Measurements from ENCODE around the gene ACSM4. TPM values are rescaled to one million over a fixed set of nuclear protein-coding genes. Genes with fewer than 3 reads are reported as not detected.
"Not testable (repeated sequence)": the region's sequence is repeated elsewhere in the genome, so short reads cannot be mapped to it uniquely, and the experiment has no call there.

The ACSM4 gene
- polyA plus RNA-seq, 2 donors = not detected

DNA sequence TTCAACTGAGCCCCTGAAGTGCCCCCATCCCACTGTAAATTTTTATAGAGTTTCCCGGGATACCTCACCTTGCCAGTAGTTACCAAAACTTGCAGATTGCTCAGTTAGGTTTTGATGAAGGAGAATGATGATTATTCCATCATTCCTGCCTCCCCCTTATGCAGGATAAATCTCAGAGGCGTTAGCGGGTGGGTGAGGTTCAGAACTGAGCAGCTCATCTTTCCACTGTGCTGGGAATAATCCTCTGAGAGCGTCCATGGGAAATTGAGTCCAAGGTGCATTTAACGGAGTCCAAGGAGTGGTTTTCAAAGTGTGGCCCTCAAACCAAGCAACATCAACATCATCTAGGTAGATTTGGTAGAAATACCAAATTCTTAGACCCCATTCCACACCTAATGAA is 18.7 kb downstream of the ACSM4 start:
- no peaks in the 10 kb centered on the region for H3K27me3 ChIP-seq (ENCODE audit: control insufficient read depth in 1 of 2, insufficient read depth in 2 of 2, low read length in 2 of 2)
- H3K4me3 ChIP-seq (ENCODE audit: low read depth in 1 of 2, low read length in 2 of 2) = no peak overlapping the region
- H3K27ac ChIP-seq (ENCODE audit: low read depth in 2 of 2, low read length in 1 of 2) = no peak overlapping the region
- no peaks in the 10 kb centered on the region for H3K9me3 ChIP-seq (ENCODE audit: control insufficient read depth in 2 of 2, insufficient read depth in 1 of 2, low read depth in 1 of 2, low read length in 1 of 2)
- WGBS, 2 donors = 83 to 86% methylated on average over 5 of the region's 5 CpGs
- H3K36me3 ChIP-seq (ENCODE audit: control insufficient read depth in 2 of 2, insufficient read depth in 2 of 2, low read length in 1 of 2) = no peaks in the 10 kb centered on the region
- H3K4me1 ChIP-seq (ENCODE audit: control insufficient read depth in 2 of 2, insufficient read depth in 2 of 2, low read length in 1 of 2) = no peaks in the 10 kb centered on the region

DNA sequence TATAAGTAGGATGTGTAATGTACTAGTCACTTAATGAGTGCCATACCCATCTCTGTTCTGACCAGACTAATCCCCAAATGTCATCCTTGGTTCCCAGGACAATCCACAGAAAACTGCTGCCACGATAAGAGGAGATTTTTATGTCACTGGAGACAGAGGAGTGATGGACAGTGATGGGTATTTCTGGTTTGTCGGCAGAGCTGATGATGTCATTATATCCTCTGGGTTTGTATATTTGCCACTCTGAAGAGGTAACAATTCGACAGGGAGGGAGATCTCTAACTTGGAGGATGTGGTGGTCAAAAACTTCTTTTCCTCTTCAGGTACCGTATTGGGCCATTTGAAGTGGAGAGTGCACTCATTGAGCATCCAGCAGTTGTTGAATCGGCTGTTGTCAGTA is 20.3 kb downstream of the ACSM4 start:
- 78 to 83% methylated on average over 5 of the region's 5 CpGs for WGBS, 2 donors
- Histone ChIP-seq H3K4me3 (ENCODE audit: low read depth in 1 of 2, low read length in 2 of 2) (no peak overlapping the region), H3K27ac (ENCODE audit: low read depth in 2 of 2, low read length in 1 of 2) (no peak overlapping the region), H3K27me3 (ENCODE audit: control insufficient read depth in 1 of 2, insufficient read depth in 2 of 2, low read length in 2 of 2) (no peaks in the 10 kb centered on the region), H3K36me3 (ENCODE audit: control insufficient read depth in 2 of 2, insufficient read depth in 2 of 2, low read length in 1 of 2) (no peaks in the 10 kb centered on the region), H3K4me1 (ENCODE audit: control insufficient read depth in 2 of 2, insufficient read depth in 2 of 2, low read length in 1 of 2) (no peaks in the 10 kb centered on the region), H3K9me3 (ENCODE audit: control insufficient read depth in 2 of 2, insufficient read depth in 1 of 2, low read depth in 1 of 2, low read length in 1 of 2) (no peaks in the 10 kb centered on the region)

DNA sequence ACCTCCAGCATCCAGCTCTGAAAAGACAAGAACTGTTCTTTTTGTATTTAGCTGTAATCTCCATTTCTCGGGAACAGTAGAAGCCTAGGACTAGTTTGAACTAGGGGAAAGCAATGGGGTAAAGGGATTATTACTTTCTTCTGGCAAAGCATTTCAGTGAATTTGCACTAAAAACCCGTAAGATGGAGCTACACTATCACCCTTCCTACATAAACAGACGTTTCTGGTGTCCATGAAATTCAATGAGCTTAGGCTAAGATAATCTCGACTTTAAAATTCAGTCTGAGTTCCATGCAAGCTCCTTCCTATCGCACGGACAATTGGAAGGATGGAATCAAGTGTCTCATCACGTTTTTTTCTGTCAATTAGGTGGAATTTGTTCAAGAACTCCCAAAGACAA is 24.0 kb downstream of the ACSM4 start:
- H3K4me1 ChIP-seq (ENCODE audit: control insufficient read depth in 2 of 2, insufficient read depth in 2 of 2, low read length in 1 of 2) = no peaks in the 10 kb centered on the region

DNA sequence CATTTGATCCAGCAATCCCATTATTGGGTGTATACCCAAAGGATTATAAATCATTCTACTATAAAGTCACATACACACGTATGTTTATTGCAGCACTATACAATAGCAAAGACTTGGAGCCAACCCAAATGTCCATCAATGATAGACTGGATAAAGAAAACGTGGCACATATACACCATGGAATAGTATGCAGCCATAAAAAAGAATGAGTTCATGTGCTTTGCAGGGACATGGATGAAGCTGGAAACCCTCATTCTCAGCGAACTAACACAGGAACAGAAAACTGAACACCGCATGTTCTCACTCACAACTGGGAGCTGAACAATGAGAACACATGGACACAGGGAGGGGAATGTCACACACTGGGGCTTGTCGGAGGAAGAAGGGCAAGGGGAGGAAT is 33.9 kb downstream of the ACSM4 start:
- H3K4me1 ChIP-seq (ENCODE audit: control insufficient read depth in 2 of 2, insufficient read depth in 2 of 2, low read length in 1 of 2); H3K27me3 ChIP-seq (ENCODE audit: control insufficient read depth in 1 of 2, insufficient read depth in 2 of 2, low read length in 2 of 2); H3K9me3 ChIP-seq (ENCODE audit: control insufficient read depth in 2 of 2, insufficient read depth in 1 of 2, low read depth in 1 of 2, low read length in 1 of 2); H3K27ac ChIP-seq (ENCODE audit: low read depth in 2 of 2, low read length in 1 of 2); H3K4me3 ChIP-seq (ENCODE audit: low read depth in 1 of 2, low read length in 2 of 2); H3K36me3 ChIP-seq (ENCODE audit: control insufficient read depth in 2 of 2, insufficient read depth in 2 of 2, low read length in 1 of 2): not testable (repeated sequence)
- 84 to 86% methylated on average over 5 of the region's 5 CpGs for WGBS, 2 donors

More for the DNA sequence above, 24.0 kb downstream of the ACSM4 start:
- no peaks in the 10 kb centered on the region for H3K27me3 ChIP-seq (ENCODE audit: control insufficient read depth in 1 of 2, insufficient read depth in 2 of 2, low read length in 2 of 2)
- no peaks in the 10 kb centered on the region for H3K9me3 ChIP-seq (ENCODE audit: control insufficient read depth in 2 of 2, insufficient read depth in 1 of 2, low read depth in 1 of 2, low read length in 1 of 2)
- no peak overlapping the region for H3K4me3 ChIP-seq (ENCODE audit: low read depth in 1 of 2, low read length in 2 of 2)
- no peaks in the 10 kb centered on the region for H3K36me3 ChIP-seq (ENCODE audit: control insufficient read depth in 2 of 2, insufficient read depth in 2 of 2, low read length in 1 of 2)
- H3K27ac ChIP-seq (ENCODE audit: low read depth in 2 of 2, low read length in 1 of 2) = no peak overlapping the region
- WGBS, 2 donors = 65 to 68% methylated on average over 7 of the region's 7 CpGs

DNA sequence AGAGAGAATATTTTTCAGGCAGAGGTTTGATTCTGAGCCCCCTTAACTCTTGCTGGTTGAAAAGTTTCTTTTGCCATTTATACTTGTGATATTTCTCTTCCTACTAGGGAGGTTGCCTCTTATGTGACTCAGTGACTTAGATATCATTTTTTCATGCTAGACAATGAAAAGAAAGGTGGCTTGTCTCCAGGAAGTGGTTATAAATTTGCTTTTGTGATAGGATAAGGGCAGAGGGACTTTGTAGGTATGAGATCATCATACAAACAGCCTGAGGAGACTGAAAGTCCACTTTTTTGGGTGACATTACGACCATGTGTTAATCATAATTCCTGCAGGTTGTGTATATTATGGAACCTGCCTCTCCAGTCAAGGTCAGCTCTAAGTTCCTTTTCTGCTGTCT is 35.8 kb downstream of the ACSM4 start:
- no peaks in the 10 kb centered on the region for H3K36me3 ChIP-seq (ENCODE audit: control insufficient read depth in 2 of 2, insufficient read depth in 2 of 2, low read length in 1 of 2)
- no peak overlapping the region for H3K4me3 ChIP-seq (ENCODE audit: low read depth in 1 of 2, low read length in 2 of 2)

DNA sequence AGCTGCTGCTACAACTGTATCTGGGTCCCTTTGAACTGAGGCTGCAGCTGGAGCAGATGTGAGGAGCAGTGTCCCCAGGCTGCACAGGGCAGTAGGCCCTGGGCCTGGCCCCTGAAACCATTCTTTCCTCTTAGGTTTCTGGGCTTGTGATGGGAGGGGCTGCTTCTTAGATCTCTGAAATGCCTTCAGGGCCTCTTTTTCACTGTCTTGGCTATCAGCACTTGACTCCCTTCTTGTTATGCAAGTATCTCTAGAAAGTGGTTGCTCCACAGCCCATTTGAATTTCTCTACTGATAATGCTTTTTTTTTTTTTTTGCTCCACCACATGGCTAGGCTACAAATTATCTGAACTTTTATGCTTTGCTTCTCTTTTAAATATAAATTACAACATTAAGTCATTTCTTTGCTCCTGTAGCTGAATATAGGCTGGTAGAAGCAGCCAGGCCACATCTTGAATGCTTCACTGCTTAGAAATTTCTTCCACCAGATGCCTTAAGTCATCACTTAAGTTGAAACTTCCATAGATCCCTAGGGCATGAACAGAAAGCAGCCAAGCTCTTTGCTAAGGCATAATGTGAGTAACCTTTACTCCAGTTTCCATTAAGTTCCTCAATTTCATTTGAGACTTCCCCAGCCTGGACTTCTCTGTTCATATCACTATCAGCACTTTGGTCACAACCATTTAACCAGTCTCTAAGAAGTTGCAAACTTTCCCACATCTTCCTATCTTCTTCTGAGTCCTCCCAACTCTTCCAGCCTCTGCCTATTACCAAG is 41.1 kb downstream of the ACSM4 start:
- Histone ChIP-seq H3K4me3 (ENCODE audit: low read depth in 1 of 2, low read length in 2 of 2) (no peak overlapping the region), H3K27me3 (ENCODE audit: control insufficient read depth in 1 of 2, insufficient read depth in 2 of 2, low read length in 2 of 2) (no peaks in the 10 kb centered on the region), H3K27ac (ENCODE audit: low read depth in 2 of 2, low read length in 1 of 2) (no peak overlapping the region), H3K9me3 (ENCODE audit: control insufficient read depth in 2 of 2, insufficient read depth in 1 of 2, low read depth in 1 of 2, low read length in 1 of 2) (peaks cover 2 to 5% of the 10 kb centered on the region in 2 donors), H3K4me1 (ENCODE audit: control insufficient read depth in 2 of 2, insufficient read depth in 2 of 2, low read length in 1 of 2) (no peaks in the 10 kb centered on the region), H3K36me3 (ENCODE audit: control insufficient read depth in 2 of 2, insufficient read depth in 2 of 2, low read length in 1 of 2) (no peaks in the 10 kb centered on the region)

More for the DNA sequence above, 35.8 kb downstream of the ACSM4 start:
- no peaks in the 10 kb centered on the region for H3K4me1 ChIP-seq (ENCODE audit: control insufficient read depth in 2 of 2, insufficient read depth in 2 of 2, low read length in 1 of 2)
- 42 to 52% methylated on average over 1 of the region's 1 CpG for WGBS, 2 donors
- peaks cover 1 to 4% of the 10 kb centered on the region in 2 donors for H3K9me3 ChIP-seq (ENCODE audit: control insufficient read depth in 2 of 2, insufficient read depth in 1 of 2, low read depth in 1 of 2, low read length in 1 of 2)
- H3K27me3 ChIP-seq (ENCODE audit: control insufficient read depth in 1 of 2, insufficient read depth in 2 of 2, low read length in 2 of 2) = no peaks in the 10 kb centered on the region
- no peak overlapping the region for H3K27ac ChIP-seq (ENCODE audit: low read depth in 2 of 2, low read length in 1 of 2)

DNA sequence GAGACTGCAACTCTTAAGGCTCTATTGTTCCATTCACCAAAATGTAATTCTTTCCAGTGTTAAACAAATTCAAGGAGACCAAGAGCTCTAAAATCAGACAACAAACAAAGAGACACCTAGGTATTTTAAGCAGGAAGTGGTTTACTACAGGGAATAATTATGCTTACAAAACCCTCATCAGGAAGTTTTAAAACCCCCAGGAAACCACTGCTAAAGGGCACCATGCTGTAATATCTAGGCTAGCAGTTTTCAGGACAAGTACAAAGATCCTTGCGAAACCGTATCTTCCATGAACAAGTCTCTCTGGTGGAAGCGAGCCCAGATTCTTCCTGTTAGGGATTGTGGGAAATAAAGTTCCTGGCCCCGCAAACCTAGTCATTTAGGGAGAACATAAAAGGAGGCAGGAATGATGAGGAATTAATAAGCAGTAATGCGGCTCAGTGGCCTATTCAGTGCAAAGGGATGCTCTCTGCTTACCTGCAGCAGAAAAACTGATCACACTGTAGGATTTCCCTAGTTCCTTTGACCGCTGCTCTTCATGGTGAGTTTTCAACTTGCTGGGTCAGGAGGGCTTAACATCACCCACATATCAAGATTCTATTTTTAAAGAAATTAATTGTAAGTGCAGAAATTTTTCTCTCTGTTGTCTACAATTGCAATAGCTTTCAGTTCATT is 42.8 kb downstream of the ACSM4 start:
- Histone ChIP-seq H3K9me3 (ENCODE audit: control insufficient read depth in 2 of 2, insufficient read depth in 1 of 2, low read depth in 1 of 2, low read length in 1 of 2) (peaks cover 2 to 5% of the 10 kb centered on the region in 2 donors), H3K27me3 (ENCODE audit: control insufficient read depth in 1 of 2, insufficient read depth in 2 of 2, low read length in 2 of 2) (no peaks in the 10 kb centered on the region), H3K4me1 (ENCODE audit: control insufficient read depth in 2 of 2, insufficient read depth in 2 of 2, low read length in 1 of 2) (no peaks in the 10 kb centered on the region), H3K27ac (ENCODE audit: low read depth in 2 of 2, low read length in 1 of 2) (no peak overlapping the region), H3K36me3 (ENCODE audit: control insufficient read depth in 2 of 2, insufficient read depth in 2 of 2, low read length in 1 of 2) (no peaks in the 10 kb centered on the region), H3K4me3 (ENCODE audit: low read depth in 1 of 2, low read length in 2 of 2) (no peak overlapping the region)
- 82 to 85% methylated on average over 6 of the region's 6 CpGs for WGBS, 2 donors

DNA sequence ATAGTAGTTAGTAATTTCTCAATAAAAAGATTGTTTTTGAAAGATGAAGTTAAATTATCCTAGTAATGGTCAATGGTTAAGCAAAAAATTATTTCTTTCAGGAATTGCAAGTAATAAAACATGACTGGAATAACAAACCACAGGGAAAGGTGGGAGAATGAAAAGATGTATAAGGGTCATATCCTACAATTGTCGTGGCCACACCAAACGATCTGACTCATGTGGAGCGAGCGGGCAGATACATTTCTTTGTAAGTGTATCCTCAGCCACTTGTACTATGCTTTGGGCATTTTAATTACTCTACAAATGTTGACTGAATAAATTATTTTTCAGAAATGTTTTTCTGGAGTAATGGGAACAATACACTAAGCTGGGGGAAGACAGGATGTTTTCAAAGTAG is 45.5 kb downstream of the ACSM4 start:
- H3K4me1 ChIP-seq (ENCODE audit: control insufficient read depth in 2 of 2, insufficient read depth in 2 of 2, low read length in 1 of 2) = no peaks in the 10 kb centered on the region
- peaks cover 2 to 4% of the 10 kb centered on the region in 2 donors for H3K9me3 ChIP-seq (ENCODE audit: control insufficient read depth in 2 of 2, insufficient read depth in 1 of 2, low read depth in 1 of 2, low read length in 1 of 2)
- H3K4me3 ChIP-seq (ENCODE audit: low read depth in 1 of 2, low read length in 2 of 2) = no peak overlapping the region
- H3K27ac ChIP-seq (ENCODE audit: low read depth in 2 of 2, low read length in 1 of 2) = no peak overlapping the region
- no peaks in the 10 kb centered on the region for H3K36me3 ChIP-seq (ENCODE audit: control insufficient read depth in 2 of 2, insufficient read depth in 2 of 2, low read length in 1 of 2)
- WGBS, 2 donors = 67 to 82% methylated on average over 4 of the region's 4 CpGs
- H3K27me3 ChIP-seq (ENCODE audit: control insufficient read depth in 1 of 2, insufficient read depth in 2 of 2, low read length in 2 of 2) = no peaks in the 10 kb centered on the region

DNA sequence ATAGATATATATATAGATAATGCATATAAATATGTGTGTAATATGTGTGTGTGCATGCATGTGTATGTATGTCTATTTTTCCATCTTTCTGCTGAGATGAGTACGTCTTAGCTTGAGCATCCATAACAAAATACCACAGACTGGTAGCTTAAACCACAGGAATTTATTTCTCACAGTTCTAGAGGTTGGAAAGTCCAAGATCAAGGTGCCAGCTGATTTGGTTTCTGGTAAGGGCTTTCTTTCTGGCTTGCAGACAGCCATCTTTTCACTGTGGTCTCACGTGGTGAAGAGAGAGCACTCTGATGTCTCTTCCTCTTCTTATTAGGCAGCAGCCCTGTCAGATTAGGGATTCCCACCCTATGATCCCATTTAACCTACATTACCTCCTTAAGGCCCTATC is 47.3 kb downstream of the ACSM4 start:
- 49 to 52% methylated on average over 2 of the region's 2 CpGs for WGBS, 2 donors
- H3K9me3 ChIP-seq (ENCODE audit: control insufficient read depth in 2 of 2, insufficient read depth in 1 of 2, low read depth in 1 of 2, low read length in 1 of 2) = no peaks in the 10 kb centered on the region
- H3K27ac ChIP-seq (ENCODE audit: low read depth in 2 of 2, low read length in 1 of 2) = no peak overlapping the region
- H3K4me1 ChIP-seq (ENCODE audit: control insufficient read depth in 2 of 2, insufficient read depth in 2 of 2, low read length in 1 of 2) = no peaks in the 10 kb centered on the region
- H3K36me3 ChIP-seq (ENCODE audit: control insufficient read depth in 2 of 2, insufficient read depth in 2 of 2, low read length in 1 of 2) = no peaks in the 10 kb centered on the region
- no peaks in the 10 kb centered on the region for H3K27me3 ChIP-seq (ENCODE audit: control insufficient read depth in 1 of 2, insufficient read depth in 2 of 2, low read length in 2 of 2)
- H3K4me3 ChIP-seq (ENCODE audit: low read depth in 1 of 2, low read length in 2 of 2) = no peak overlapping the region

DNA sequence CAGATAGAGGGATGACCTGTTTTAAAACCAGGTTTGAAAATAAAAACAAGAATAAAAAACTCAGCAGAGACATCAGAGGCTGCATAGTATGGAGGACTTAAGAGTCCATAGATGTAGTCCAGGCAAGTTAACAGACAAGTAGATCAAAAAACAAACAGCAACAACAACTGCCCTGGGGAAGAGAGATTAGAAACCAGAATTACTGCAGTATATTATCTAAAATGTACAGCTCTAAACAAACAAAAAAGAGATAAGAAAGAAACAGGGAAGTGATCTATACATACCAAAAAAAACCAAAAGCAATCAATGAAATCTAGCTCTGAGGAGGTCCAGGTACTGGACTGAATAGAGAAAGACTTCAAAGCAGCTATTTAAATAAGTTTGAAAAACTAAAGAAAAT is 48.8 kb downstream of the ACSM4 start:
- Histone ChIP-seq H3K27me3 (ENCODE audit: control insufficient read depth in 1 of 2, insufficient read depth in 2 of 2, low read length in 2 of 2) (no peaks in the 10 kb centered on the region), H3K4me3 (ENCODE audit: low read depth in 1 of 2, low read length in 2 of 2) (no peak overlapping the region), H3K27ac (ENCODE audit: low read depth in 2 of 2, low read length in 1 of 2) (no peak overlapping the region), H3K9me3 (ENCODE audit: control insufficient read depth in 2 of 2, insufficient read depth in 1 of 2, low read depth in 1 of 2, low read length in 1 of 2) (no peaks in the 10 kb centered on the region), H3K4me1 (ENCODE audit: control insufficient read depth in 2 of 2, insufficient read depth in 2 of 2, low read length in 1 of 2) (no peaks in the 10 kb centered on the region), H3K36me3 (ENCODE audit: control insufficient read depth in 2 of 2, insufficient read depth in 2 of 2, low read length in 1 of 2) (no peaks in the 10 kb centered on the region)
